Right atrium auricular region (tissue), 2 donors: ENCODE measurements around the gene PTGDR2. TPM values are rescaled to one million over a fixed set of nuclear protein-coding genes. Genes with fewer than 3 reads are reported as not detected.

ENCODE experiments used
- DNase-seq: peaks from one replicate; pipeline ENCODE4 v3.0.0-alpha.2; 2019; ENCODE audit warnings: low spot score
- H3K27ac ChIP-seq, 2 donors: fragments of 200-600 bp; sonication (generic); 1 replicate in 1 of 2; 2 replicates in 1 of 2; pipeline ENCODE4 v1.5.1; 2016 to 2019
- H3K27me3 ChIP-seq, 2 donors: fragments of 200-600 bp; sonication (generic); one replicate each; pipeline versions ENCODE4 v1.5.1 to v1.6.0; 2017 to 2019
- H3K36me3 ChIP-seq: fragments of 200-600 bp; sonication (generic); one replicate; pipeline ENCODE4 v1.5.1; 2016
- H3K4me1 ChIP-seq, 2 donors: fragments of 200-600 bp; sonication (generic); one replicate each; pipeline versions ENCODE4 v1.5.1 to v1.6.0; 2017 to 2019
- H3K4me3 ChIP-seq, 2 donors: fragments of 200-600 bp; sonication (generic); 1 replicate in 1 of 2; 2 replicates in 1 of 2; pipeline ENCODE4 v1.5.1; 2017 to 2019; ENCODE audit warnings: mild to moderate bottlenecking in 1 of 2, moderate library complexity in 1 of 2
- H3K9me3 ChIP-seq, 2 donors: fragments of 200-600 bp; sonication (generic); one replicate each; pipeline ENCODE4 v1.5.1; 2019
- CTCF ChIP-seq, 2 donors: fragments of 200-600 bp; sonication (generic); IDR thresholded peaks; one replicate each; pipeline ENCODE4 v1.5.1; 2019; ENCODE audit warnings: antibody characterized with exemption in 2 of 2
- total RNA-seq, 2 donors: library from RNA; depleted of rRNA; stranded (reverse); fragments of >200 nt; gene quantifications; one replicate each; pipeline ENCODE4 v1.1.0, GENCODE V29; 2016

Gene PTGDR2
- total RNA-seq, 2 donors from 2014 or later, result 1.3 TPM; not detected in 1

- H3K4me3 ChIP-seq, result no peak overlapping the region
- peaks cover 31% of the 10 kb centered on the region for H3K36me3 ChIP-seq
Observed at GRCh38 chr11:60889869-60890311, 34.1 kb upstream of the PTGDR2 start.

GRCh38 chr11:60887556-60887955 is 31.8 kb upstream of the PTGDR2 start:
- no peak overlapping the region for H3K4me3 ChIP-seq
- no peaks in the 10 kb centered on the region for H3K9me3 ChIP-seq
- no peak for DNase-seq
- peaks cover 16% of the 10 kb centered on the region for H3K36me3 ChIP-seq
- H3K27ac ChIP-seq, result no peak overlapping the region
- no peaks in the 10 kb centered on the region for H3K27me3 ChIP-seq
- TF ChIP-seq CTCF (IDR thresholded peaks at IDR 0.05), result peak; percentile 20 to 59
- peaks cover 0 to 19% of the 10 kb centered on the region in 2 donors for H3K4me1 ChIP-seq

More at GRCh38 chr11:60889869-60890311, 34.1 kb upstream of the PTGDR2 start:
- no peak for TF ChIP-seq CTCF (IDR thresholded peaks at IDR 0.05)
- H3K27ac ChIP-seq, result no peak overlapping the region
- peaks cover 0 to 19% of the 10 kb centered on the region in 2 donors for H3K4me1 ChIP-seq
- DNase-seq, result no peak
- H3K9me3 ChIP-seq, result no peaks in the 10 kb centered on the region
- no peaks in the 10 kb centered on the region for H3K27me3 ChIP-seq

GRCh38 chr11:60880643-60881282 is 25.0 kb upstream of the PTGDR2 start:
- Histone ChIP-seq H3K27ac (no peak overlapping the region), H3K27me3 (no peaks in the 10 kb centered on the region), H3K9me3 (no peaks in the 10 kb centered on the region), H3K36me3 (peaks cover 7% of the 10 kb centered on the region), H3K4me1 (peaks cover 0 to 6% of the 10 kb centered on the region in 2 donors), H3K4me3 (no peak overlapping the region)
- no peak for DNase-seq
- TF ChIP-seq CTCF (IDR thresholded peaks at IDR 0.05), result no peak

GRCh38 chr11:60879971-60880588 is 24.3 kb upstream of the PTGDR2 start:
- no peak for TF ChIP-seq CTCF (IDR thresholded peaks at IDR 0.05)
- no peaks in the 10 kb centered on the region for H3K9me3 ChIP-seq
- H3K27ac ChIP-seq, result no peak overlapping the region
- peaks cover 7% of the 10 kb centered on the region for H3K36me3 ChIP-seq
- H3K4me1 ChIP-seq, result peaks cover 0 to 6% of the 10 kb centered on the region in 2 donors
- H3K4me3 ChIP-seq, result no peak overlapping the region
- DNase-seq, result no peak
- no peaks in the 10 kb centered on the region for H3K27me3 ChIP-seq

- TF ChIP-seq CTCF (IDR thresholded peaks at IDR 0.05), result no peak
Observed at GRCh38 chr11:60879104-60879503, 23.4 kb upstream of the PTGDR2 start.

More at GRCh38 chr11:60879104-60879503, 23.4 kb upstream of the PTGDR2 start:
- DNase-seq, result no peak
- no peak overlapping the region for H3K27ac ChIP-seq
- no peak overlapping the region for H3K4me3 ChIP-seq
- no peaks in the 10 kb centered on the region for H3K27me3 ChIP-seq
- H3K36me3 ChIP-seq, result peaks cover 7% of the 10 kb centered on the region
- no peaks in the 10 kb centered on the region for H3K9me3 ChIP-seq
- H3K4me1 ChIP-seq, result peaks cover 0 to 6% of the 10 kb centered on the region in 2 donors
